NCI-H128 (cell line): Measurements from ENCODE around the gene SND1.
"Not testable (repeated sequence)": the region's sequence is repeated elsewhere in the genome, so short reads cannot be mapped to it uniquely, and the experiment has no call there.

Experiments used
- DNase-seq: peaks from one replicate; lab custom pipeline; 2025; ENCODE audit not compliant: unreplicated experiment; lab: John Stamatoyannopoulos, UW

The SND1 gene

GRCh38 chr7:127953423-127954356 lies 301.7 kb downstream of the SND1 start:
- no peak for DNase-seq

- no peak for DNase-seq
Observed at GRCh38 chr7:127954357-127954748, 302.4 kb downstream of the SND1 start.

- no peak for DNase-seq
Observed at GRCh38 chr7:127955051-127955531, 303.1 kb downstream of the SND1 start.

- DNase-seq = no peak
Observed at GRCh38 chr7:127957886-127958285, 305.9 kb downstream of the SND1 start.

- no peak for DNase-seq
Observed at GRCh38 chr7:127959770-127960169, 307.8 kb downstream of the SND1 start.

- no peak for DNase-seq
Observed at GRCh38 chr7:127961786-127962453, 309.9 kb downstream of the SND1 start.

GRCh38 chr7:127962589-127963361 lies 310.8 kb downstream of the SND1 start:
- DNase-seq = no peak

GRCh38 chr7:127963850-127964249 lies 311.9 kb downstream of the SND1 start:
- not testable (repeated sequence) for DNase-seq

GRCh38 chr7:127967281-127967680 lies 315.3 kb downstream of the SND1 start:
- no peak for DNase-seq

GRCh38 chr7:127968547-127968946 lies 316.6 kb downstream of the SND1 start:
- no peak for DNase-seq

- no peak for DNase-seq
Observed at GRCh38 chr7:127973832-127974231, 321.8 kb downstream of the SND1 start.

GRCh38 chr7:127974446-127975035 lies 322.5 kb downstream of the SND1 start:
- no peak for DNase-seq

- no peak for DNase-seq
Observed at GRCh38 chr7:127976056-127976737, 324.2 kb downstream of the SND1 start.

- no peak for DNase-seq
Observed at GRCh38 chr7:127976738-127977120, 324.7 kb downstream of the SND1 start.

- DNase-seq = no peak
Observed at GRCh38 chr7:127978421-127978820, 326.4 kb downstream of the SND1 start.

- DNase-seq = no peak
Observed at GRCh38 chr7:127979113-127979727, 327.2 kb downstream of the SND1 start.

GRCh38 chr7:127979728-127980126 lies 327.7 kb downstream of the SND1 start:
- no peak for DNase-seq

- DNase-seq = no peak
Observed at GRCh38 chr7:127980901-127981300, 328.9 kb downstream of the SND1 start.

GRCh38 chr7:127981965-127982364 lies 330.0 kb downstream of the SND1 start:
- DNase-seq = no peak

- DNase-seq = no peak
Observed at GRCh38 chr7:127983804-127984332, 331.9 kb downstream of the SND1 start.
